ENCODE measurements around the gene FMO2.

FMO2 gene

GRCh38 chr1:171179318-171180227, 5.5 kb upstream of the FMO2 start:
- no peaks in the 10 kb centered on the region for H3K4me1 ChIP-seq (ENCODE audit: control insufficient read depth, insufficient read depth, low read depth, low read length)
- H3K18ac ChIP-seq (ENCODE audit: low read depth in 1 of 2, low read length in 2 of 2), result no peak overlapping the region
- H4K8ac ChIP-seq (ENCODE audit: low read length), result no peak overlapping the region
- no peak overlapping the region for H3K4ac ChIP-seq (ENCODE audit: low read depth in 1 of 2, low read length in 2 of 2)
- no peak for DNase-seq
- H3K4me2 ChIP-seq (ENCODE audit: low read length, poor library complexity, severe bottlenecking), result no peak overlapping the region
- H3K4me3 ChIP-seq (ENCODE audit: insufficient read depth in 1 of 2, low read depth in 1 of 2, low read length in 2 of 2), result no peak overlapping the region
- no peak overlapping the region for H2AFZ ChIP-seq (ENCODE audit: low read depth, low read length)
- no peak overlapping the region for H3K9ac ChIP-seq (ENCODE audit: low read length)
- H2AK5ac ChIP-seq (ENCODE audit: low read length, severe bottlenecking), result no peak overlapping the region
- H3K27ac ChIP-seq (ENCODE audit: low read length, poor library complexity, severe bottlenecking), result no peak overlapping the region
- H3K36me3 ChIP-seq (ENCODE audit: control insufficient read depth in 1 of 2, insufficient read depth in 2 of 2, low read depth in 1 of 2, low read length in 2 of 2), result no peaks in the 10 kb centered on the region
- H4K91ac ChIP-seq (ENCODE audit: low read length), result no peak overlapping the region
- no peak overlapping the region for H2BK5ac ChIP-seq (ENCODE audit: low read depth, low read length, poor library complexity, severe bottlenecking)
- 64% methylated on average over 1 of the region's 5 CpGs for WGBS
- no peak overlapping the region for H2BK120ac ChIP-seq (ENCODE audit: low read depth, low read length)
- no peak overlapping the region for H2BK15ac ChIP-seq (ENCODE audit: low read depth, poor library complexity, severe bottlenecking)
- H3K23ac ChIP-seq (ENCODE audit: low read length in 2 of 2), result no peak overlapping the region
- H2BK12ac ChIP-seq (ENCODE audit: low read length in 2 of 2), result no peak overlapping the region
- H3K79me1 ChIP-seq (replicated peaks; ENCODE audit: low read length, poor library complexity, severe bottlenecking), result no peaks in the 10 kb centered on the region
- H3K9me3 ChIP-seq (ENCODE audit: control insufficient read depth, low read length), result no peaks in the 10 kb centered on the region
- H3K27me3 ChIP-seq (ENCODE audit: control insufficient read depth in 1 of 2, insufficient read depth in 1 of 2, low read length in 2 of 2), result no peaks in the 10 kb centered on the region
- H3K14ac ChIP-seq (ENCODE audit: low read length in 2 of 2), result no peak overlapping the region

DNA sequence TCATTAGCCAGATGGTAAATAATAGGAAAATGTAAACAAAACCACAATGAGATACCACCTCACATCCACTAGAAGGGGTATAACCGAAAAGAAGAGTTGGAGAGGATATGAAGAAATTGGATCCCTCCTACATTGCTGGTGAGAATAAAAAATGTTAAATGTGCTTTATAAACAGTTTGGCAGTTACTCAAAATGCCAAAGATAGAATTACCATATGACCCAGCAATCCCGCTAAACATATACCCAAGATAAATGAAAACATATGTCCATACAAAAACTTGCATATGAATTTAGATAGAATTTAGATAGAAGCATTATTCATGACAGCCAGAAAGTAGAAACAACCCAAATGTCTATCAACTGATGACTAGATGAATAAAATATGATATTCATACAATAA, 4.4 kb upstream of the FMO2 start:
- Histone ChIP-seq H3K27me3 (ENCODE audit: control insufficient read depth in 1 of 2, insufficient read depth in 1 of 2, low read length in 2 of 2) (no peaks in the 10 kb centered on the region), H2AFZ (ENCODE audit: low read depth, low read length) (no peak overlapping the region), H3K4ac (ENCODE audit: low read depth in 1 of 2, low read length in 2 of 2) (no peak overlapping the region), H2BK120ac (ENCODE audit: low read depth, low read length) (no peak overlapping the region), H3K79me1 (replicated peaks; ENCODE audit: low read length, poor library complexity, severe bottlenecking) (no peaks in the 10 kb centered on the region), H2AK5ac (ENCODE audit: low read length, severe bottlenecking) (no peak overlapping the region), H2BK5ac (ENCODE audit: low read depth, low read length, poor library complexity, severe bottlenecking) (no peak overlapping the region), H3K14ac (ENCODE audit: low read length in 2 of 2) (no peak overlapping the region), H4K8ac (ENCODE audit: low read length) (no peak overlapping the region), H3K27ac (ENCODE audit: low read length, poor library complexity, severe bottlenecking) (no peak overlapping the region), H2BK15ac (ENCODE audit: low read depth, poor library complexity, severe bottlenecking) (no peak overlapping the region), H4K91ac (ENCODE audit: low read length) (no peak overlapping the region), H3K36me3 (ENCODE audit: control insufficient read depth in 1 of 2, insufficient read depth in 2 of 2, low read depth in 1 of 2, low read length in 2 of 2) (no peaks in the 10 kb centered on the region), H3K4me3 (ENCODE audit: insufficient read depth in 1 of 2, low read depth in 1 of 2, low read length in 2 of 2) (no peak overlapping the region), H3K23ac (ENCODE audit: low read length in 2 of 2) (no peak overlapping the region), H3K9ac (ENCODE audit: low read length) (no peak overlapping the region), H3K18ac (ENCODE audit: low read depth in 1 of 2, low read length in 2 of 2) (no peak overlapping the region), H3K9me3 (ENCODE audit: control insufficient read depth, low read length) (no peaks in the 10 kb centered on the region), H3K4me2 (ENCODE audit: low read length, poor library complexity, severe bottlenecking) (no peak overlapping the region), H3K4me1 (ENCODE audit: control insufficient read depth, insufficient read depth, low read depth, low read length) (no peaks in the 10 kb centered on the region), H2BK12ac (ENCODE audit: low read length in 2 of 2) (no peak overlapping the region)
- no peak for DNase-seq
- no CpG with 5 or more reads among the region's 2 CpGs for WGBS

DNA sequence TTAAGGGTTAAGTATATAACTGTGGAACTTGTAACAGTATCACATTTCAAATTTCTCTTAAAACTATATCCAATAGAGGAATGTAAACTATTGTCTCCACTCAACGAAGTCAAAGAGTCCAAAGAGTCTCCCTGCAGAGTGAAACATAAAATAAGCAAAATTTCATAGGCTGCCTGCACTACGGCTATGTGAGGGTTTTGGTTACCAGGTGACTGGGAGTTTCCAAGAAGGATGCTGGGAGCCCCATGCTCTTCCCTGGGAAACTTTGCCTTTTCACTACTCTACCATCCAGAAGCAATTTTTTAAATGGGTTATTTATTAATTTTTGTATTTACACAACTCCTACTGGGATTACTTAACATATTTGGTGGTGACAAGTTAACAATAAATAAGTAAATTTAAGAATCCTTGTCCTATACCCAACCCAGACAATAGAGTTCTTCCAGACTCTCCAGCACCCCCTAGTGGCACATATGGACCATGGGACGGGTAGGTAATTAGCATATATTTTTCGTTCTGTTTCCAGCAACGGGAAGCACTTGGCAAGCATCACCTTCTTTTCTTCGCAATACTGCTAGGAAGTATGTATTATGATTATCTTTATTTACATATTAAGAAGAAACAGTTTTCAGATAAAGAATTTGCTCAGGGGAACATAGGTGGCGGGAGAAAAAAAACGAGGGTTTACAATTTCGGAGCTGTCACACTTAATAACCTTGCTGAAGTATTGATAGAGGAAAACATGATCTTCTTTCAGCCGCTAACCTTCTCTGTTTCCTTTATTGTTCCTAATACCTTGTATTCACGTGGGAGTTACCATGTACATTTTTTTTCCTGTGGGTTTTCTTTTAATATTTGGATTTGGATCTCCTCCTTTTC, 3.5 kb downstream of the FMO2 start:
- no peaks in the 10 kb centered on the region for H3K79me1 ChIP-seq (replicated peaks; ENCODE audit: low read length, poor library complexity, severe bottlenecking)
- no peak overlapping the region for H2BK120ac ChIP-seq (ENCODE audit: low read depth, low read length)
- no peak overlapping the region for H3K4ac ChIP-seq (ENCODE audit: low read depth in 1 of 2, low read length in 2 of 2)
- no peaks in the 10 kb centered on the region for H3K27me3 ChIP-seq (ENCODE audit: control insufficient read depth in 1 of 2, insufficient read depth in 1 of 2, low read length in 2 of 2)
- peak; percentile 51 for DNase-seq
- no peak overlapping the region for H3K23ac ChIP-seq (ENCODE audit: low read length in 2 of 2)
- H4K8ac ChIP-seq (ENCODE audit: low read length), result no peak overlapping the region
- no peak overlapping the region for H2BK15ac ChIP-seq (ENCODE audit: low read depth, poor library complexity, severe bottlenecking)
- H3K4me3 ChIP-seq (ENCODE audit: insufficient read depth in 1 of 2, low read depth in 1 of 2, low read length in 2 of 2), result no peak overlapping the region
- no peak overlapping the region for H3K9ac ChIP-seq (ENCODE audit: low read length)
- H2BK5ac ChIP-seq (ENCODE audit: low read depth, low read length, poor library complexity, severe bottlenecking), result no peak overlapping the region
- no peak overlapping the region for H3K4me2 ChIP-seq (ENCODE audit: low read length, poor library complexity, severe bottlenecking)
- no peak overlapping the region for H2AK5ac ChIP-seq (ENCODE audit: low read length, severe bottlenecking)
- no peaks in the 10 kb centered on the region for H3K4me1 ChIP-seq (ENCODE audit: control insufficient read depth, insufficient read depth, low read depth, low read length)
- no peaks in the 10 kb centered on the region for H3K9me3 ChIP-seq (ENCODE audit: control insufficient read depth, low read length)
- H2BK12ac ChIP-seq (ENCODE audit: low read length in 2 of 2), result no peak overlapping the region
- no peak overlapping the region for H3K14ac ChIP-seq (ENCODE audit: low read length in 2 of 2)
- H3K18ac ChIP-seq (ENCODE audit: low read depth in 1 of 2, low read length in 2 of 2), result no peak overlapping the region
- H4K91ac ChIP-seq (ENCODE audit: low read length), result no peak overlapping the region
- no peaks in the 10 kb centered on the region for H3K36me3 ChIP-seq (ENCODE audit: control insufficient read depth in 1 of 2, insufficient read depth in 2 of 2, low read depth in 1 of 2, low read length in 2 of 2)
- 68% methylated on average over 6 of the region's 11 CpGs for WGBS
- H2AFZ ChIP-seq (ENCODE audit: low read depth, low read length), result no peak overlapping the region
- H3K27ac ChIP-seq (ENCODE audit: low read length, poor library complexity, severe bottlenecking), result no peak overlapping the region

- no peak overlapping the region for H3K9ac ChIP-seq (ENCODE audit: low read length)
- no peak overlapping the region for H2BK15ac ChIP-seq (ENCODE audit: low read depth, poor library complexity, severe bottlenecking)
- no peaks in the 10 kb centered on the region for H3K79me1 ChIP-seq (replicated peaks; ENCODE audit: low read length, poor library complexity, severe bottlenecking)
- no peak overlapping the region for H4K8ac ChIP-seq (ENCODE audit: low read length)
- no peak overlapping the region for H3K18ac ChIP-seq (ENCODE audit: low read depth in 1 of 2, low read length in 2 of 2)
- H4K91ac ChIP-seq (ENCODE audit: low read length), result no peak overlapping the region
- H3K9me3 ChIP-seq (ENCODE audit: control insufficient read depth, low read length), result no peaks in the 10 kb centered on the region
- H3K4me3 ChIP-seq (ENCODE audit: insufficient read depth in 1 of 2, low read depth in 1 of 2, low read length in 2 of 2), result no peak overlapping the region
- no peak overlapping the region for H3K4me2 ChIP-seq (ENCODE audit: low read length, poor library complexity, severe bottlenecking)
- no peak overlapping the region for H3K4ac ChIP-seq (ENCODE audit: low read depth in 1 of 2, low read length in 2 of 2)
- H2BK12ac ChIP-seq (ENCODE audit: low read length in 2 of 2), result no peak overlapping the region
- DNase-seq, result no peak
- no peak overlapping the region for H3K14ac ChIP-seq (ENCODE audit: low read length in 2 of 2)
- H2BK5ac ChIP-seq (ENCODE audit: low read depth, low read length, poor library complexity, severe bottlenecking), result no peak overlapping the region
- no peaks in the 10 kb centered on the region for H3K4me1 ChIP-seq (ENCODE audit: control insufficient read depth, insufficient read depth, low read depth, low read length)
- H2AK5ac ChIP-seq (ENCODE audit: low read length, severe bottlenecking), result no peak overlapping the region
- H2BK120ac ChIP-seq (ENCODE audit: low read depth, low read length), result no peak overlapping the region
- WGBS, result no CpG with 5 or more reads among the region's 1 CpG
- no peaks in the 10 kb centered on the region for H3K27me3 ChIP-seq (ENCODE audit: control insufficient read depth in 1 of 2, insufficient read depth in 1 of 2, low read length in 2 of 2)
- no peaks in the 10 kb centered on the region for H3K36me3 ChIP-seq (ENCODE audit: control insufficient read depth in 1 of 2, insufficient read depth in 2 of 2, low read depth in 1 of 2, low read length in 2 of 2)
- H2AFZ ChIP-seq (ENCODE audit: low read depth, low read length), result no peak overlapping the region
- no peak overlapping the region for H3K23ac ChIP-seq (ENCODE audit: low read length in 2 of 2)
- no peak overlapping the region for H3K27ac ChIP-seq (ENCODE audit: low read length, poor library complexity, severe bottlenecking)
Observed at GRCh38 chr1:171191992-171192391, 6.9 kb downstream of the FMO2 start.

Data from mesenchymal stem cell (in vitro differentiated cells and primary cell).